Measurements from ENCODE around the gene GRIA1.

GRIA1 gene

DNA sequence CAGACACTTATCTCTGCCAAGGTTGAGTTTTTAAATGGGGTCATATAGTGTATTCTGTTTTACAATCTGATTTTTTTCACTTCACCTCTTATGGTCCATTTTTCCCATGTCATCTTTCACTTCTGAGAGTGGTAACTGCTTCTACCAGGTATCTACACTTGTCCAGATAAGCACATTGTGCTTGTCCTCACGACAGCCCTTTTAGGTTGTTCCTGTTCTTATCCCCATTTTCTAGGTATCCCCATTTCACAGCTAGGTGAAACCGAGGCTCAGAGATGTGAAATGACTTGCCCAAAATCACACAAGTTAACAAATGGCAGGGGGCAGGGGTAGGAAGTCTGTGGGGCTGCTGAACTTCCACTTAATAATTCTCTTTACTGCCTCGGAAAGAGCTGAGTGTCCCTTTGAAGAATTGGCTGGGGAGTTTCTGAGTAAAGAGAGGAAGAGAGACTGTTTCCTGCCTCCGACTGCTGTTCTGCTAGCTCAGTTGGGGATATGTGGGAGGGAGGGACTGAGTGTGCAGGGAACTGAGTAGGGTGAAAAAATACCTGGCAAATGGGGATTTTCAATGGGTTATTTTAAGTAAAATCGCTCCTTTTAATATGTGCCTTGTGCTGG lies 255.4 kb downstream of the GRIA1 start:
- DNase-seq: no peak

DNA sequence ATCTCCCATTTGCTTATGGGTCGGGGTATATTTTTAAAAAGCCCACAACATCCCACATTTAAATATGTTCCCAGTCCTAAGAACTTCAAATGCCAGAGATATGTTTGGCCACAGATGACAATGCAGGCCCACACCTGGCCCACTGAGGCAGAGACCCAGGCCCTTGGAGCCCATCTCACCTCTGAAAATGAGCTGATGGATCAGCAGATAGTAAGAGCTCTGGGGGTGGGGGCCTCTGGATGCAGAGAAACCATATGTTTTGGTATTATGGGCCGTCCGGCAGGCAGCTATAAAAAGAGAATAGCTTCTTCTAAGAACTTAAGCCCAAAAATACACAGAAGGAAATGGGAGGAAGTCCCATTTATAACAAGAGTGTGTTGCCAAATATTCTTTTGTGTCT lies 256.0 kb downstream of the GRIA1 start:
- DNase-seq: no peak

DNA sequence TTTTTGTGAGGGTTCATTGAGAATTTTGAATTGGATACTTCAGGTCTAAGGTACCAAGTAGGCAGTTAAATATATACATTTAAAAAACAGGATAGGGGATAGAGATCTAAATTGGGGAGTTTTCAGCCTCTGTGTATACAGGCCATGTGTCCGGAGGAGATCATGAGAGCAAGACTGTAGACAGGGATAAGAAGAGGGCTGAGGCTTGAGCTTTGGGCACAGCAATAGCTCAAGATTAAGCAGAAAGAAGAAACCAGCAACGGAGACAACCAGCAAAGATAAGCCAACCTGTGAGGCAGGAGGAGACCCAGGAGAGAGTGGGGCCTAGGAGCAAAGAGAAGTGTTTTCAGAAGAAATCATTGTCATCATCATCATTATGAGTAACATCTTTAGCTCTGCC lies 258.4 kb downstream of the GRIA1 start:
- no peak for DNase-seq

GRCh38 chr5:153749960-153750359 lies 259.5 kb downstream of the GRIA1 start:
- DNase-seq: no peak

DNA sequence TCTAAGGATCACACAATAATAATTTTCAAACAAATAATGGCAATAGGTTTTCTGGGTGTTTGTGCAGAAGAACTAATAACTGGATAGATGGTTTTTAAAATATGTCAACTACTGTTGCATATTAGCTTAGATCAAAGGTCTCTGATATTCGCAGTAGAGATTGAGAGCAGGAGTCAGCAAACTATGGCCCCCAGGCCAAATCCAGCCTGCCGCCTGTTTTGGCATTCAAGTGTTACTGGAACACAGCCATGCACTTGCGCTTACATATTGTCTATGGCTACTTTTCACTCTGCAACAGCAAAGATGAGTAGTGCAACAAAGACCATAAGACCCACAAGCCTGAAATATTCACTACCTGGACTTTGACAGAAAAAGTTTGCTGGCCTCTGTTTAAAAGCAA lies 260.8 kb downstream of the GRIA1 start:
- DNase-seq: no peak

DNA sequence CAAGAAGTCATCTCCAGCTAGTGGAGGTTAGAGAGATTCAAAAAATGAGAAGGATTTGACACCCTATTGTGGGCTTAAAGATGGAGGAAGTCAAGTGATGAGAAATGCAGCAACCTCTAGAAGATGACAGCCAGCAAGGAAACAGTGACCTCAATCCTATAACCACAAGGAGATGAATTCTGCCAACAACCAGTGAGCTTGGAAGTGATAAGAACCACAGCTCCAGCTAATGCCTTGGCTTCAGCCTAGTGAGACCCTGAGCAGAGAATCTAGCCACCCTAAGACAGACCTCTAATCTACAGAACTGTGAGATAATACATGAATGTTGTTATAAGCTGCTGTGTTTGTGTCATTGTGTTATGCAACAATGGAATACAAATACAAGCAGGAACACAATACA lies 262.4 kb downstream of the GRIA1 start:
- no peak for DNase-seq

GRCh38 chr5:153753645-153754432 lies 263.4 kb downstream of the GRIA1 start:
- no peak for DNase-seq

DNA sequence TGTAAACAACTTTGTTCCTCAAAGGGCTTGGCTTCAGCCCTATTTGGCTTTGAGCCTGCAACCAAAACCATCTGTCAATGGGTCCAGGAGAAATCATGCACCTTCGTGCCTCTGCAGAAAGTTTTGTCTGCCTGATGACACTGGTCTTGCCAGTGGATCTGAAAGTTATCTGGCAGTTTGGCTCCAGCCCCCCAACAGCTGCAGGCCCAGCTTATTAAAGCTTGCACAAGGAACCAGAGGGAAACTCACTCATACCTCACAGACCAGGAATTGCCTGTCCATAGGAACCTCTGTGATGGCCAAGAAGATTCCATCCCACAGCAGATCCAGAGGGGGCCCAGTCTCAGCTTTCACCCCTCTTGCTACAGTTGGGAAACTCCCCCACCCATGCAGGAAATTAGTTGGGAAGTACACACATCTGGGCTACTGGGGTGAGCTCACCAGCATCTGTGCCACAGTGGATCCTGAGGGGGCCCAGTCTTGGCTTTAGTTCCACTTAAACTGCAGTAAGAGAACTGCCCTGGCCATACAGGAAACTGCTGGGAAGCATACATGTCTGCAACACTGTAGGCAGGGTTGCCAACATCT lies 265.5 kb downstream of the GRIA1 start:
- DNase-seq: no peak

- no peak for DNase-seq
These were observed 266.1 kb downstream of the GRIA1 start for GRCh38 chr5:153756540-153756939.

DNA sequence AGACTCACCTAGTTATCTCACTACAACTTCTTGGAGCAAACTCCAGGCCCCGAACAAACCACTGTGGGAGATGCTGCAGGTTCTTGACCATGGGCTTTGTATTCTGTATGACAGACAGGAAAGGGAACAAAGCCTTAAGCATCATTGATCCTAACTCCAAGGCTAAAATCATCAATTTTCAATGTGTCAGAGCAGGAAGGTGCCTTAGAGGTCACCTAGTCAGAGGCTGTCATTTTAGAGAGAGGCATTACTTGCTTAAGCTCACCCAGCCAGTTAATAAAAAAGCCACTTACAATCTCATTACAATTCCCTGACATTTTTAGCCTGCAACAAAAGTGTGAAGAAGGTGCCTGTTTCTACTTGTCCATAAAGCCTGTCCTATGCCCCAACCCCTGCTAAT lies 275.5 kb downstream of the GRIA1 start:
- DNase-seq: no peak

GRCh38 chr5:153767221-153768188 lies 277.0 kb downstream of the GRIA1 start:
- DNase-seq: no peak

DNA sequence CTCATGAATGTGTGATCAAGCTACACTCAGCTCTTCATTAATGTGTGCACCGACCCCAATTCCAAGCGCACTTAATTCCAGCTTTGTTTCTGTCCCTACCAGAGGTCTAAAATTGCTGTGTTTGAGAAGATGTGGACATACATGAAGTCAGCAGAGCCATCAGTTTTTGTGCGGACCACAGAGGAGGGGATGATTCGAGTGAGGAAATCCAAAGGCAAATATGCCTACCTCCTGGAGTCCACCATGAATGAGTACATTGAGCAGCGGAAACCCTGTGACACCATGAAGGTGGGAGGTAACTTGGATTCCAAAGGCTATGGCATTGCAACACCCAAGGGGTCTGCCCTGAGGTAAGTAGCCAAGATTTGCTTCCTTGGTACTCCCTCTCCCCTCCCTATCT lies 279.6 kb downstream of the GRIA1 start:
- DNase-seq: no peak

DNA sequence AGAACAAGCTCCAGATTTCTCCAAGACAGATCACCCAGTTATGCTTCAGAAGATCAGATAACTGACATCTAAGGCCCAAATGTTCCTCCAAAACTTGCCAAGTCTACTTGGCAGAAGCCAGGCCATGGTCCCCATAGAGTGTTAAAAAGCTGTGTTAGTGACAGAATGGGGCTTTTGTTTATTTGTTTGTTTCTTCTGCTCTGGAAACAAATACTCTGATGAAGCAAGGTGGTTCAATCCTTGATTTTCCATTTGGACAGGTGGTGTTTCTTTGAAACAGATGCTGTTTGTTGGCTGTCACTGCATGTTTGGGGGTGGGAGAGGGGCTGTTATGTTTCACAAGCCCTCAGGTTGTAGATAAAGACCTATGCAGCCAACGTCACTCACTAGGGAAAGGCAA lies 284.2 kb downstream of the GRIA1 start:
- no peak for DNase-seq

DNA sequence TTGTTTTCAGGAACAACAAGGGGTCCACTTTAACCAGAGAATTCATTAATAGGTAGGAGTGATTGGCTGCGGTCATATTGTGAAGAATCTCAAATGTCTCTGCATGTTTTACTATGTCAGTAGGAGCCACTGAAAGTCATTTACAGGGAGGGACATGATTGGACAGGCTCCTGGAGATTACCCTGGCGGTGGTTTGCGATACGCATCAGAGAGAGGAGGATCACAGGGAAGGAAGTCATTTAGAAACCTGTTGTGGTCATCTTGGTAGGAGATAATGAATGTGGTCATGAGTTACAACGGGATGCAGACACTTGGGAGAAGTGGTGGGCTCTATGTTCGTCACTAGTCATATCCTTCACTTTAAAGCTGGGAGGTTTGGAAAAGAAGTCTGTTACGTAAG lies 285.5 kb downstream of the GRIA1 start:
- DNase-seq: no peak

GRCh38 chr5:153777681-153778581 lies 287.5 kb downstream of the GRIA1 start:
- no peak for DNase-seq

GRCh38 chr5:153779836-153780235 lies 289.4 kb downstream of the GRIA1 start:
- DNase-seq: no peak

DNA sequence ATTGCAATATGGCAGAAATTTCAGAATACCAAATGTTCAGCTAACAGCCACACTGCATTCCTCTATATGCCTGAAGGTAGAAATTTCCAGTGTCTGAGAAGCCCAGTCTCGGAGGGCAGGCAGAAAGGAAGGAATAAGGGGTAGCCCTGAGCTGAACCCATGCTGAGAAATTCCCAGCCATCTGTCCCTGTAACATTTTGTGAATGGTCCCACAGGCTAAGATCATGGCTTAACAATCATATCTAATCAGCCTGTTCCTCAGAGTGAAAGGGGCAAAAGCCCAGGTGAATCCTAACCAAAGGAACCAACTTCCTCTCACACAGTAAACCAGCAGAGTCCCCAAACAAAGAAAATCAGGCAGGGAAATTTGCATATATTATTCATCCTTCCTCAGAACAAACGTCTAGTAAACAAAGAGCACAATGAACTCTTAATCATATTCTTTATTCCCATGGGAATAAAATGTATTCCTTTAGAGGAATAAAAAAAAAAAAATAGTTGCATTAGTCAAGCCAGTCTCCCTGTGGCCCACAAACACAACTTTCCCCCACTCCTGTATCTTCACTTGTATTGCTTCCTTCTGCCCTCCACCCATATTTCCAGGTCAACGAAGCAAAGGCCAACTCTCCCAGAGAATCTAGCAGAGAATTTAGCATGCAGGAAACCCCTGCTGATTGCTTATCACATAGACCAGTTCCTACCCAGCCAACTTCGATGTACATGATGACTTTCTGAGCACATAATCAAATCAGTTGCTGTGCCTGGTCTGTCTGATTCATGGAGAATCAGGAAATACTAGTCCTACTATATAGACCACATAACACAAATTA lies 290.6 kb downstream of the GRIA1 start:
- no peak for DNase-seq

DNA sequence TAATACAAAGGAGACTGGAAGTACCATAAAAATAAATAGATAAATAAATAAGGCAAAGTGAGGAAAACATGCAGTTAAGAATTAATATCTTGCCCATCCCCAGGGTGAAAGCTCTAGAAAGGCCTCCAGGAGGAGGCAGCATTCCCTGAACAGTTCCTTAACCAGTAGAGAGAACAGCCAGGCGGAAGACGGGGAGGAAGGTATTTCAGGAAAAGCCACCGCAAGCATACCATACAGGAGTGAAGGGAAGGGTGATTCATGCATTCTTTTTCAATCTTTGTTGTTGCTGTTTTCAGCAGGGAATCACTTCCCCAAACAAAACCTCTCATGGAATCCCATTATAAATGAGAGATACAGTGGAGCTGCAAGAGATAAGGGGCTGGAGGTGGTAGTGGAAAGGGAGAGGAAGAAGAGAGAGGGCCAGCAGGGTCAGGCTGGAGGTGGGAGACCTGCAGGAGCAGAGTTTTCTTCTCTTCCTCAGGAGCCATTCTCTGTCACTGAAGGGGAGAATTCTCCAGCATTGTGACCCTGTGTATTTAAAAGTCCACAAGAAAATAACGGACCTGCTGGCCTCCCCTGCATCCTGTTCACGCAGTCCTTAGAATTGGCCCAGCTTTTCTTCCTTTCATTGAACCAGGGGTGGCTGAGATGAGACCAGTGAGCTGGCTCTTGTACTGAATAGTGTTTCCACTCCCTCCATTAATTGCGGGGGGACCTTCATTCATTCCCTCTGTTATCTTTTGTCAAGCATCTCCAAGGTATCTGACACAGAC lies 292.3 kb downstream of the GRIA1 start:
- no peak for DNase-seq

DNA sequence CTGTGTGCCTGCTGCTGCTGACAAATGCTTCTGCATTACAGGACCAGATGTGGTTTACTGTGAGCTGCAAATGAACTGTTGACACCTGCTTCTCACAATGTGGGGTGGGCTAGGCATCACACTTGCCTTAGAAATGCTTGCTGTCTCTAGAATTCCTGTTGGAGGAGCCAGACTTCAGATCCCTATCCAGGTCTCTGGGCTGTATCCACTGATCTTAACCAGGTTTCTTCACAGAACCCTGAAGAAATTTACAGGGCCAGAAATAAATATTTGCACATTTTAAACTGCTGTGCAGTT lies 292.8 kb downstream of the GRIA1 start:
- DNase-seq: no peak

GRCh38 chr5:153784277-153784676 lies 293.8 kb downstream of the GRIA1 start:
- no peak for DNase-seq

- no peak for DNase-seq
These were observed 300.9 kb downstream of the GRIA1 start for GRCh38 chr5:153791339-153791738.
